ENCODE measurements around the gene SMURF2. TPM values are rescaled to one million over a fixed set of nuclear protein-coding genes. Genes with fewer than 3 reads are reported as not detected.

Gene SMURF2
- total and polyA plus RNA-seq, 2 donors from 2014 or later: 7.2 to 27.9 TPM

GRCh38 chr17:64498308-64499203 is 163.6 kb downstream of the SMURF2 start:
- no peak for DNase-seq
- intact Hi-C loops (cut with DNase I): loop anchor here (10.0 kb wide), 1 partner anchor 74 kb away; no protein-coding TSS in a partner anchor
- H3K4me1 ChIP-seq (ENCODE audit: control insufficient read depth in 2 of 3, insufficient read depth in 2 of 3, low read depth in 1 of 3, low read length in 3 of 3): peaks cover 0 to 26% (median 12%) of the 10 kb centered on the region in 3 donors
- no peaks in the 10 kb centered on the region for H3K9me3 ChIP-seq (ENCODE audit: control insufficient read depth in 2 of 3, insufficient read depth in 1 of 3, low read length in 3 of 3)
- FAIRE-seq: no peak
- no peak overlapping the region for H3K27ac ChIP-seq (ENCODE audit: low read depth in 2 of 2, low read length in 2 of 2)
- peaks cover 40 to 52% (median 44%) of the 10 kb centered on the region in 3 donors for H3K36me3 ChIP-seq (ENCODE audit: control insufficient read depth in 2 of 3, insufficient read depth in 3 of 3, low read length in 3 of 3)
- H3K9ac ChIP-seq (ENCODE audit: low read length in 3 of 3): no peak overlapping the region
- no peak for TF ChIP-seq CTCF (IDR thresholded peaks at IDR 0.05; ENCODE audit: borderline replicate concordance, extremely low read depth, insufficient read depth)
- H3K4me3 ChIP-seq (ENCODE audit: low read length in 3 of 3): no peak overlapping the region
- H3K27me3 ChIP-seq (ENCODE audit: control insufficient read depth, insufficient read depth, low read length): no peaks in the 10 kb centered on the region

GRCh38 chr17:64497565-64498035 is 164.5 kb downstream of the SMURF2 start:
- Histone ChIP-seq H3K27me3 (ENCODE audit: control insufficient read depth, insufficient read depth, low read length) (no peaks in the 10 kb centered on the region), H3K4me1 (ENCODE audit: control insufficient read depth in 2 of 3, insufficient read depth in 2 of 3, low read depth in 1 of 3, low read length in 3 of 3) (peaks cover 0 to 20% (median 7%) of the 10 kb centered on the region in 3 donors), H3K9me3 (ENCODE audit: control insufficient read depth in 2 of 3, insufficient read depth in 1 of 3, low read length in 3 of 3) (no peaks in the 10 kb centered on the region), H3K4me3 (ENCODE audit: low read length in 3 of 3) (peak overlapping the region; percentile 85 to 97 (median 91)), H3K36me3 (ENCODE audit: control insufficient read depth in 2 of 3, insufficient read depth in 3 of 3, low read length in 3 of 3) (peaks cover 31 to 49% (median 35%) of the 10 kb centered on the region in 3 donors), H3K27ac (ENCODE audit: low read depth in 2 of 2, low read length in 2 of 2) (peak overlapping the region; percentile 76 to 88), H3K9ac (ENCODE audit: low read length in 3 of 3) (peak overlapping the region; percentile 56 to 95 (median 77))
- FAIRE-seq (no peak), DNase-seq (no peak)
- intact Hi-C loops (cut with DNase I): loop anchor here (10.0 kb wide), 1 partner anchor 73 kb away; no protein-coding TSS in a partner anchor
- no peak for TF ChIP-seq CTCF (IDR thresholded peaks at IDR 0.05; ENCODE audit: borderline replicate concordance, extremely low read depth, insufficient read depth)

- intact Hi-C loops (cut with DNase I): loop anchor here (10.0 kb wide), 1 partner anchor 72 kb away; no protein-coding TSS in a partner anchor
- FAIRE-seq: no peak
- H3K4me1 ChIP-seq (ENCODE audit: control insufficient read depth in 2 of 3, insufficient read depth in 2 of 3, low read depth in 1 of 3, low read length in 3 of 3): peaks cover 0 to 15% (median 7%) of the 10 kb centered on the region in 3 donors
Observed at GRCh38 chr17:64496786-64497564, 165.1 kb downstream of the SMURF2 start, which contains the start of gene POLG2. Gene POLG2 (minus strand): TSS chr17:64497054. CDS start chr17:64496968, 86 bp downstream.

More at GRCh38 chr17:64496786-64497564, 165.1 kb downstream of the SMURF2 start, which contains the start of gene POLG2:
- Histone ChIP-seq H3K9me3 (ENCODE audit: control insufficient read depth in 2 of 3, insufficient read depth in 1 of 3, low read length in 3 of 3) (no peaks in the 10 kb centered on the region), H3K4me3 (ENCODE audit: low read length in 3 of 3) (peak within 1 kb of the TSS; percentile 85 to 97 (median 91)), H3K36me3 (ENCODE audit: control insufficient read depth in 2 of 3, insufficient read depth in 3 of 3, low read length in 3 of 3) (peaks cover 29 to 44% (median 32%) of the 10 kb centered on the region in 3 donors), H3K9ac (ENCODE audit: low read length in 3 of 3) (peak within 1 kb of the TSS; percentile 56 to 95 (median 77)), H3K27ac (ENCODE audit: low read depth in 2 of 2, low read length in 2 of 2) (peak within 1 kb of the TSS; percentile 76 to 88), H3K27me3 (ENCODE audit: control insufficient read depth, insufficient read depth, low read length) (no peaks in the 10 kb centered on the region)
- peak; percentile 24 for TF ChIP-seq CTCF (IDR thresholded peaks at IDR 0.05; ENCODE audit: borderline replicate concordance, extremely low read depth, insufficient read depth)
- peak; percentile 93 to 97 (median 96) for DNase-seq
